NB4 (cell line): ENCODE data around the gene BTG1.

Experiments
- DNase-seq: peaks from one replicate; pipeline ENCODE4 v3.0.0; 2010; ENCODE audit warnings: low read depth
- H3K4me3 ChIP-seq: one replicate; pipeline ENCODE4 v1.5.1; 2011; ENCODE audit warnings: mild to moderate bottlenecking, low read depth, low read length, moderate library complexity
- CTCF ChIP-seq: IDR thresholded peaks from one replicate; pipeline ENCODE4 v1.5.1; 2012; ENCODE audit warnings: low read depth, low read length
- MAX ChIP-seq: IDR thresholded peaks from 2 replicates; pipeline ENCODE4 v1.6.1; 2011; ENCODE audit warnings: low read depth, low read length
- MYC ChIP-seq: IDR thresholded peaks from 2 replicates; pipeline ENCODE4 v1.6.1; 2011; ENCODE audit warnings: low read depth, low read length
- POLR2A ChIP-seq: IDR thresholded peaks from 2 replicates; pipeline ENCODE4 v1.6.1; 2011; ENCODE audit warnings: mild to moderate bottlenecking; ENCODE audit not compliant: insufficient read length; ENCODE audit errors: extremely low read depth

Gene BTG1

GRCh38 chr12:92158796-92159439, 13.3 kb upstream of the BTG1 start:
- TF ChIP-seq MAX (no peak), CTCF (no peak), POLR2A (no peak), MYC (no peak)
- peak; percentile 50 for DNase-seq
- H3K4me3 ChIP-seq, result no peak overlapping the region

- no peak overlapping the region for H3K4me3 ChIP-seq
- TF ChIP-seq MAX (no peak), MYC (no peak), CTCF (no peak), POLR2A (no peak)
- DNase-seq, result no peak
Observed at GRCh38 chr12:92156704-92157395, 11.2 kb upstream of the BTG1 start.

GRCh38 chr12:92156139-92156538, 10.5 kb upstream of the BTG1 start:
- TF ChIP-seq MYC, result no peak
- H3K4me3 ChIP-seq, result no peak overlapping the region
- DNase-seq, result no peak

GRCh38 chr12:92155733-92156132, 10.1 kb upstream of the BTG1 start:
- DNase-seq, result no peak
- H3K4me3 ChIP-seq, result no peak overlapping the region

GRCh38 chr12:92151916-92152315, 6.3 kb upstream of the BTG1 start:
- H3K4me3 ChIP-seq, result no peak overlapping the region
- TF ChIP-seq MAX (no peak), POLR2A (no peak), CTCF (no peak), MYC (no peak)
- no peak for DNase-seq

More at GRCh38 chr12:92155733-92156132, 10.1 kb upstream of the BTG1 start:
- TF ChIP-seq MYC (no peak), POLR2A (no peak), MAX (no peak), CTCF (no peak)

GRCh38 chr12:92149563-92149962, 3.9 kb upstream of the BTG1 start:
- H3K4me3 ChIP-seq, result no peak overlapping the region
- DNase-seq, result no peak
- TF ChIP-seq CTCF, result no peak
- TF ChIP-seq MAX, result no peak
- TF ChIP-seq MYC, result no peak
- TF ChIP-seq POLR2A, result no peak
